GM18870 (cell line): ENCODE measurements around the gene NCSTN.

Experiments used
- ATAC-seq: cut with Tn5 transposase; IDR thresholded peaks from one replicate; pipeline ENCODE4 v1.9.1; 2021; ENCODE audit warnings: moderate library complexity; ENCODE audit not compliant: unreplicated experiment

NCSTN gene

DNA sequence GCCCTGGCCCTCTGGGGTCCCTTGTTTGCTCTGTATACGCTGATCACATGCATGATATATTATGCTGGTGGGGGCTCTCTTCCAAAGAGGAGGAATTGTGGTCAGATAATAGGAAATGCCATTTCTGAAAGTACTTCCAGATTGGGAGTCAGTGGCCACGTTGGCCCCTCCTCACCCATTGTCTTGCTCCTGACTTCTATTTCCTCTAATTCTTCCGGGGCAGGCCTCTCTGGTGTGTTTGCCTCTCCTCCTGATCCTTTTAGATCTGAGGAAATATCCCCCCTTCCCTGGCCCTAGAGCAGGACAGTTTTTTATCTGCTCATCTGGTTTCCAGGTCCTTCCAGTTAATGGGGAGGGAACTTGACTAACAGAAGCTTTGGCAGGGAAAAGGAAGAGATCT lies 60.1 kb downstream of the NCSTN start:
- ATAC-seq, result no peak

DNA sequence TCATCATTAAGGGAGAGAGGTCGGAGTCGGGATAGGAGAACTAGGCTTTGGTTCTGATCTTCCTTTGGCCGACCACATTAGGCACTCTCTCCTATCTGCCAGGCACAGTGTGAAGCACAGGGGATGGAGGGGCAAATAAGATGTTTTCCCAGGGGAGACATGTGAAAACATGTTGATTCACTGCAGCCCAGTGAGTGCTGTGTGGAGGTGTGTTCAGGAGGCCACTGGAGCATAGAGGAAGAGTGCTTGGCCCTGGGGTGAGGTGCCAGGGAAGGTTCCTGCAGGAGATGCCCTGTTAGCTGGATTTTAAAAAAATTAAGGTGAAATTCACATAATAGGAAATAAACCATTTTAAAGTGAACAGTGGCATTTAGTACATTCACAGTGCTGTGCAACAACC lies 60.9 kb downstream of the NCSTN start:
- no peak for ATAC-seq

DNA sequence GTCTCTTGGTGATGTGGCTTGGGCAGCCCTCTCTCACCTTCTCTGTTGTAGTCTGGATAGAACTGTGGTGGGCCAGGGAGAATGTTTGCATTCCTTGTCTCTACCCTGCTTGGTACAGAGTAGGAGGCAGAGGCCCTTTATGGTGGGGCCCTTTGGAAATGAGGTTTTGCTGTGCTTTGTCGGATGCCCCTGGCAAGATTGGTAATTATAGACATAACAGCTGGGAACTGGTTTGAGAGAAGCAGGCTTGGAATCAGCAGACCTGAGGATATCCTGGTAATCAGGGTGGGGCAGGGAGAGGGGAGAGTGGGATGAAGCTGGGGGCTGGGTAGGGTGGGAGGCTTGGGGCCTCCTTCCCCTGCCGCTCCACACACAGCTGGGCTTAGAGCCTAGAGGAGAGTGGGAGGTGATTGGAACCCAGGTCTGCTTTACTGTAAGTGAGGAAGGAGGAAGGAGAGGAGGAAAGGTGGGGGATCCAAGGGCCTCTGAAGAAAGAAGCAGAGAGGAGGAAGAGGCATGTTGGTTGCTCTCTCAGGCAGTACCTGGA lies 62.2 kb downstream of the NCSTN start:
- no peak for ATAC-seq

DNA sequence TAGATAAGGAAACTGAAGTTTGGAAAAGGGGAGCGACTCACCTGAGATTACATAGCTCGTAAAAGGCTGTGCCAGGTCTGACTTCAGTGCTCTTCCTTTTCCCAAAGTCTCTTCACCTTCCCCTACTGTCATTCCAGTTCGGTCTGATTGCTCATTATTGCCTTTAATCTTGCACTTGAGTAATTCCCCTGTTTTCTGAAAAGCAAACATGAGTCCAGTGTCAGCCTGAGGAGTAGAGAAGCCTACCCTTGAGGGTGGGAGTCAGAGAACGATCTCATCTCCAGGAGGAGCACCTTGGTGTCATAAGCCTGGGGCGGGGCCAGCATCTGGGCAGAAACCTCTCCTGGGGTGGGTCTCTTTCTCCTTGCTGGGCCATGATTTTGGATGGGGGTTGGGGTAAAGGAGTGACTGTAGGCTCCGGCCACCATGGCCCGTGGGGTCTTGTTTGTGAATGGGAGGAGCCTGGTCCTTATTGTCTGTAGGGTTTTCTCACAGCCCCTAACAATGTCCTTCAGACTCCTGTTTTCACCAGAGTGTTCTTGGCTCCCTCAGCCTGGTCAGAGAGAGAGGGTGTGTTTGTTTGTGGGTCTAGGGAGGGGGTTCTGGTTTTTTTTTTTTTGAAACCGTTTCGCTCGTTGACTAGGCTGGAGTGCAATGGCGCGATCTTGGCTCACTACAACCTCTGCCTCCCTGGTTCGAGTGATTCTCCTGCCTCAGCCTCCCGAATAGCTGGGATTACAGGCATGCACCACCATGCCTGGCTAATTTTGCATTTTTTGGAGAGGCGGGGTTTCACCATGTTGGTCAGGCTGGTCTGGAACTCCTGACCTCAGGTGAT lies 63.2 kb downstream of the NCSTN start:
- no peak for ATAC-seq

DNA sequence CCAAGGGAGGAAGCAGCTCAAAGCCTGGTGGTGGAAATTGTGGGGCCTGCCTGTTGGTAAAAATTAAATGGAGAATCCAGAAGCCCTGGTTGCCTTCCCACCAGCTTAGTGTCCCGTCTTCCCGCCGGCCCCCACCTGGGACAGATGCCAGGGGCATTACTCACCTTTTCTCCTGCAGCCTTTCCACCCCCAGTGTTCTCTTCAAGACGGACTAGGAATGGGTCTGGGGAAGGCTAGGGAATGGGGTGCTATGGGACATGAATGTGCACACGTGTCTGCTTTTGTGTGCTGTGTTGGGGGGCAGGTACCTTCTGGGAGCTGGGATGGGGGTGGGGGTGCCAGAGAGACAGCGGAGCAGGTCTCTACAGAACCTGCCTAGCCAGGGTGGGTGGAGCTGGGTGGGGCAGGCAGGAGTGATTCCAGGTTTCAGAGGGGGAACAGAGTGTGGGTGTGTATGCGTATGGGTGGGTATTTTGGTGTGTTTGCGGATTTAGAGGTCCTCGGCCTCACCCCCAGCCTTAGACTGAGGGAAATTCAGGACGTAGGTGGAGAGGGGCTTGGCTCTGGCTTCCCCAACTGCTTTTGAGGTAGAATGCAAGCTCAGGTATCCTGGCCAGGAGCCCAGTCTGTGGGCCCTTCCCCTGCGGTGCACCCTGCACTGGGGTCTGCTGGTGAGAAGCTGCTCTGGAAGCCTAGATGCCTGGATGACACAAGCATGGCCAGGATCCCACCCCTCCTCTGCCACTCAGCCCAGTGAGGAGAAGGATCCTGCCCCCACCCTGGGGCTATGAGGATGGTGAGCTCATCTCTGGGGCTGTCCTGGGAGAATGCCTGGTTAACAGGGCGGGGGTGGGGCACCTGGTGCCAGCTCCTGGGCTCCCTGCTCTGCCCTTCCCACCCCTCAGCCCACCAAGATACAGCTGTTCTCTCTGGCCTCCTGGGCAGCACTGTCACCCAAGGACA lies 64.9 kb downstream of the NCSTN start:
- ATAC-seq, result no peak
